ENCODE results near the gene NPR1. TPM values are rescaled to one million over a fixed set of nuclear protein-coding genes. Genes with fewer than 3 reads are reported as not detected.

The NPR1 gene
- total and polyA plus RNA-seq, 2 experiments from 2014 or later: 0.19 TPM; not detected in 1

- WGBS, 2 experiments (ENCODE audit: low coverage in 1 of 2, low lambda C conversion rate in 2 of 2, missing lambda C conversion rate in 2 of 2): 88 to 91% methylated on average over 7 of the region's 7 CpGs
- in situ Hi-C loops (cut with MboI): no loop called here
- H3F3A ChIP-seq (ENCODE audit: insufficient read depth): no peaks in the 10 kb centered on the region
- no peaks in the 10 kb centered on the region for H3K4me1 ChIP-seq (ENCODE audit: insufficient read depth)
- no peaks in the 10 kb centered on the region for H3K27me3 ChIP-seq (replicated peaks; ENCODE audit: insufficient read depth)
- H3K9ac ChIP-seq: no peak overlapping the region
- no peak overlapping the region for H2AFZ ChIP-seq
- no peak overlapping the region for H3K27ac ChIP-seq
- H4K20me1 ChIP-seq (ENCODE audit: insufficient read depth): no peaks in the 10 kb centered on the region
- TF ChIP-seq EZH2phosphoT487 (IDR thresholded peaks at IDR 0.05; ENCODE audit: insufficient read depth, low read depth): no peak
- TF ChIP-seq EZH2 (IDR thresholded peaks at IDR 0.05; ENCODE audit: insufficient read depth, poor library complexity, severe bottlenecking): no peak
- H3K36me3 ChIP-seq (ENCODE audit: low read depth): no peaks in the 10 kb centered on the region
- no peaks in the 10 kb centered on the region for H3K9me3 ChIP-seq (ENCODE audit: low read depth)
- H3K79me2 ChIP-seq (ENCODE audit: insufficient read depth): no peaks in the 10 kb centered on the region
- no peak overlapping the region for H3K4me2 ChIP-seq (ENCODE audit: unreplicated experiment)
- H3K9me2 ChIP-seq (ENCODE audit: insufficient read depth): no peaks in the 10 kb centered on the region
- no peak overlapping the region for H3K4me3 ChIP-seq
- no peak for DNase-seq
Measured at GRCh38 chr1:153688276-153688675, 9.8 kb downstream of the NPR1 start.

- no peaks in the 10 kb centered on the region for H3K9me2 ChIP-seq (ENCODE audit: insufficient read depth)
- H3K36me3 ChIP-seq (ENCODE audit: low read depth): no peaks in the 10 kb centered on the region
- no peak overlapping the region for H3K9ac ChIP-seq
- in situ Hi-C loops (cut with MboI): no loop called here
- no peaks in the 10 kb centered on the region for H3K27me3 ChIP-seq (replicated peaks; ENCODE audit: insufficient read depth)
- no peaks in the 10 kb centered on the region for H3K4me1 ChIP-seq (ENCODE audit: insufficient read depth)
- H3K4me3 ChIP-seq: no peak overlapping the region
- H3K27ac ChIP-seq: no peak overlapping the region
- no peaks in the 10 kb centered on the region for H3K9me3 ChIP-seq (ENCODE audit: low read depth)
- H4K20me1 ChIP-seq (ENCODE audit: insufficient read depth): no peaks in the 10 kb centered on the region
- no peak overlapping the region for H3K4me2 ChIP-seq (ENCODE audit: unreplicated experiment)
- TF ChIP-seq EZH2 (IDR thresholded peaks at IDR 0.05; ENCODE audit: insufficient read depth, poor library complexity, severe bottlenecking) (no peak), EZH2phosphoT487 (IDR thresholded peaks at IDR 0.05; ENCODE audit: insufficient read depth, low read depth) (no peak)
- WGBS, 2 experiments (ENCODE audit: low coverage in 1 of 2, low lambda C conversion rate in 2 of 2, missing lambda C conversion rate in 2 of 2): 85 to 88% methylated on average over 15 to 18 of the region's 18 CpGs
- no peaks in the 10 kb centered on the region for H3K79me2 ChIP-seq (ENCODE audit: insufficient read depth)
- H2AFZ ChIP-seq: no peak overlapping the region
- H3F3A ChIP-seq (ENCODE audit: insufficient read depth): no peaks in the 10 kb centered on the region
- DNase-seq: no peak
Measured at GRCh38 chr1:153688736-153689328, 10.3 kb downstream of the NPR1 start.

GRCh38 chr1:153693466-153693865 lies 15.0 kb downstream of the NPR1 start:
- H3K4me2 ChIP-seq (ENCODE audit: unreplicated experiment): no peak overlapping the region
- no peaks in the 10 kb centered on the region for H3K79me2 ChIP-seq (ENCODE audit: insufficient read depth)
- in situ Hi-C loops (cut with MboI): no loop called here
- no peak overlapping the region for H3K27ac ChIP-seq
- H4K20me1 ChIP-seq (ENCODE audit: insufficient read depth): no peaks in the 10 kb centered on the region
- no peaks in the 10 kb centered on the region for H3K27me3 ChIP-seq (replicated peaks; ENCODE audit: insufficient read depth)
- no peaks in the 10 kb centered on the region for H3K9me3 ChIP-seq (ENCODE audit: low read depth)
- H3K4me3 ChIP-seq: no peak overlapping the region
- no peak overlapping the region for H2AFZ ChIP-seq
- DNase-seq: no peak
- H3K9ac ChIP-seq: no peak overlapping the region
- H3K9me2 ChIP-seq (ENCODE audit: insufficient read depth): no peaks in the 10 kb centered on the region
- H3F3A ChIP-seq (ENCODE audit: insufficient read depth): no peaks in the 10 kb centered on the region
- 62 to 79% methylated on average over 4 of the region's 4 CpGs for WGBS, 2 experiments (ENCODE audit: low coverage in 1 of 2, low lambda C conversion rate in 2 of 2, missing lambda C conversion rate in 2 of 2)
- no peaks in the 10 kb centered on the region for H3K36me3 ChIP-seq (ENCODE audit: low read depth)
- H3K4me1 ChIP-seq (ENCODE audit: insufficient read depth): peaks cover 17% of the 10 kb centered on the region
- TF ChIP-seq EZH2 (IDR thresholded peaks at IDR 0.05; ENCODE audit: insufficient read depth, poor library complexity, severe bottlenecking) (no peak), EZH2phosphoT487 (IDR thresholded peaks at IDR 0.05; ENCODE audit: insufficient read depth, low read depth) (no peak)

- WGBS, 2 experiments (ENCODE audit: low coverage in 1 of 2, low lambda C conversion rate in 2 of 2, missing lambda C conversion rate in 2 of 2): 95% methylated on average over 8 of the region's 8 CpGs
- in situ Hi-C loops (cut with MboI): no loop called here
- H3K4me2 ChIP-seq (ENCODE audit: unreplicated experiment): peak overlapping the region; percentile 10
Measured at GRCh38 chr1:153696741-153697140, 18.3 kb downstream of the NPR1 start.

More at GRCh38 chr1:153696741-153697140, 18.3 kb downstream of the NPR1 start:
- H4K20me1 ChIP-seq (ENCODE audit: insufficient read depth): no peaks in the 10 kb centered on the region
- no peak for TF ChIP-seq EZH2 (IDR thresholded peaks at IDR 0.05; ENCODE audit: insufficient read depth, poor library complexity, severe bottlenecking)
- no peak for TF ChIP-seq EZH2phosphoT487 (IDR thresholded peaks at IDR 0.05; ENCODE audit: insufficient read depth, low read depth)
- H3F3A ChIP-seq (ENCODE audit: insufficient read depth): peaks cover 10% of the 10 kb centered on the region
- DNase-seq: no peak
- H3K9me2 ChIP-seq (ENCODE audit: insufficient read depth): no peaks in the 10 kb centered on the region
- H3K4me3 ChIP-seq: no peak overlapping the region
- H3K4me1 ChIP-seq (ENCODE audit: insufficient read depth): peaks cover 32% of the 10 kb centered on the region
- no peaks in the 10 kb centered on the region for H3K27me3 ChIP-seq (replicated peaks; ENCODE audit: insufficient read depth)
- no peaks in the 10 kb centered on the region for H3K9me3 ChIP-seq (ENCODE audit: low read depth)
- no peaks in the 10 kb centered on the region for H3K36me3 ChIP-seq (ENCODE audit: low read depth)
- peak overlapping the region; percentile 98 for H2AFZ ChIP-seq
- no peaks in the 10 kb centered on the region for H3K79me2 ChIP-seq (ENCODE audit: insufficient read depth)
- peak overlapping the region; percentile 77; the same call in 1 of the 2 replicates for H3K27ac ChIP-seq
- H3K9ac ChIP-seq: no peak overlapping the region
